Activated T-cell treated with anti-CD3 and anti-CD28 coated beads for 48 hours (primary cell): Measurements from ENCODE around the gene PFDN5.
"Not testable (repeated sequence)": the region's sequence is repeated elsewhere in the genome, so short reads cannot be mapped to it uniquely, and the experiment has no call there.

ENCODE experiments used
- DNase-seq: peaks from one replicate; pipeline ENCODE4 v3.0.0-alpha.2; 2020; ENCODE audit warnings: low read depth

Gene PFDN5

GRCh38 chr12:53327435-53328042, 32.2 kb downstream of the PFDN5 start:
- DNase-seq = no peak

DNA sequence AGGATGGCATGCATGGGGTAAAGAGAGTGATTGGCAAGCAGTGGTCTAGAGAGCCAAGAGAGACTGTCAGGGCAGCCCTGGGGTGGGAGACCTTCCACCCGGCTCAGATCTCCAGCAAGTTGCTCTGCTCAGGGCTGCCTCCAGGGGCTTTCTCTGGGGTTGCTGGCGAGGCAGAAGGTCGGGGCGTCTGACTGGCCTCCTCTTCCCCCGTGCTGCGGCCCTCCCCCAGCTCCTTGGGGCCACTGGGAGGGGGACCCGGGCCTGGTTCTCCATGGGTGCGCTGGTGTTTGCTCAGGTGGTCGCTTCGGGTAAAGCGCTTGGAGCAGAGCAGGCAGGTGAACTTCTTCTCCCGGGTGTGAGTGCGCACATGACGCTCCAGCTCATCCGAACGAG, 32.7 kb downstream of the PFDN5 start:
- DNase-seq = no peak

GRCh38 chr12:53330671-53331070, 35.3 kb downstream of the PFDN5 start:
- no peak for DNase-seq

DNA sequence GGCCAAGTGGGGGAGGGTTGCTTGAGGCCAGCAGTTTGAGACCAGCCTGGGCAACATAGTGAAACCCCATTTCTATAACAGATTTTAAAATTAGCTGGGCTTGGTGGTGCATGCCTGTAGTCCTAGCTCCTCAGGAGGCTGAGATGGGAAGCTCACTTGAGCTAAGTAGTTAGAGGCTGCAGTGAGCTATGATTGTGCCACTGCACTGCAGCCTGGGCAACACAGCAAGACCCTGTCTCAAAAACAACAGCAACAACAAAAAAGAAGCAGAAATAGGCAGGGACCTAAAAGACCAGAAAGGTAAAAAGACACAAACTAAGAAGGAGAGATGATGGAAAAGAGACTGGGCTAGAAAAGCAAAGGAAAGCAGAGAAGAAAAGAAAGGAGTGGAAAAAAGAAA, 37.0 kb downstream of the PFDN5 start:
- not testable (repeated sequence) for DNase-seq

DNA sequence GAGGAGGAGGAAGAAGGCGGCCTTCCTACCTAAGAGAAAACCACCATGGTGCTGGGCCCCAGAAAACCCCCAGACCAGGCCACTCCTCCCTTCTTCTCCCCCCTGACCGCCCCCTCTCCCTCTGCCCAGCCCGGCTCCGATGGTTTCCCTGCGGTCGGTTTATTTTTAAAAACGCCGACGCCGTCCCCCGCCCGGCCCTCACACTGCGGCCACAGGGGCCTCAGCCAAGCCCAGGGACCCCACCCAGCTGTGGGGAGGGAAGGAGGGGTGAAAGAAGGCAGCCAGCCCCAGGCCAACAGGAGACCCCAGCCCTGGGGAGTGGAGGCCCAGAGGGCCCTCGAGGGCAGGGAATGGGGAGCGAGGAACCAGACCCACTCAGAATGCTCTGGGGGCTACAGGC, 37.4 kb downstream of the PFDN5 start:
- no peak for DNase-seq

DNA sequence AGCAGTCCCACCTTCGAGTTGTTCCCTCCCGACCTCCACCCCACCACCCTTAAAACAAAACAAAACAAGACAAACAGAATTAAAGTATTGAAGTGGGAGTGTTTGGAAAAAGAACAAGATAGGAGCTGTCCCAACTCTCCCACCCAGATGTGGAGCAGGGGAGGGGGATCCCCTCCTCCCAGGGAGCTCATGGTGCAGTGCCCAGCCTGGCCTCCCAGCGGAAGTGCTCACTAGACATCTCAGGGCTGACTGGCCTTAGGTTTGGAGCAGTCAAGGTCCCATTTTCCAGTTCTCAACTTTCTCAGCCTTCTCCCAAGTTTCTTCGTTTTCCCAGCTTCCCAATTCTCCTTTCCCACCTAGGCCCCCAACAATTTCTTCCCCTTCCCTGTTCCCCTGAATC, 37.9 kb downstream of the PFDN5 start:
- no peak for DNase-seq

DNA sequence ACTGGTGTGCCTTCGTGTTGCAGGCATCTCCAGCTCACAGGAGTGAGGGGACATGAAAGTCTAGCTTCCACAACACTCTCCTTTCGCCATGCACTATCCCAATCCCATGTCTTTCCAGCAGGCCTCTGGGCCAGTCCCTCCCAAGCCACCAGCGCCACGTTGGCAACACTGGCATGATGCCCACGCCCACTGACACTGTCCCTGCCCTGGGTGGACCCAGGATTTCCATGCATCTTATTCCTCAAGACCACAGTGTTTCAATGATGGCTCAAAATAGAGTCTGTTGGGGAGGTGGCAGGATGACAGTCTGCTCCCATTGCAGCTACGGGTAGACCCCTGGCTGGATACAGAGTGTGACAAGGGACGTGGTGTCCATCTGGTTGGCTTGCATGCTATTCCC, 38.5 kb downstream of the PFDN5 start:
- DNase-seq = no peak

DNA sequence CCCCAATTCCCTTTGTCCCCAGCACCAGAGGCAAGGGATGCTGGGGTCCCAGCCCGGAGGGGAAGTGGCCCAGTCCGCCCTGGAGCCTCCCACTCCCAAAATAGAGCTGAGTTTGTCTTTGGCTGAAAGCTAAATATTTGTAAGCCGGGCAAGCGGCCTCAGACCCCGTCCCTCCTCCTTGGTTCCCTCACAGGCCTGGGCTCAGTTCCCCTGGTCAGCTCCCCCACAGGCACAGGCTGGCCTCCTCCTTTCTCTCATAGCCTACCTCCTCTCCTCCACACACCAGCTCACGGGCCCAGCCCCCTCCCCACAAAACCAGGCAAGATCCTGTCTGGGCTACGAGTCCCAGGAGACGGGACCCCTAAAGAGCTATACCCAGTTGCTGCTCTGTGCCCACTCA, 39.5 kb downstream of the PFDN5 start:
- no peak for DNase-seq

GRCh38 chr12:53336181-53336681, 40.9 kb downstream of the PFDN5 start, which contains the start of gene SP7:
Gene SP7, minus strand, starts transcription at chr12:53336354. Its CDS starts 708 bp downstream, at chr12:53335646.
- DNase-seq = no peak

DNA sequence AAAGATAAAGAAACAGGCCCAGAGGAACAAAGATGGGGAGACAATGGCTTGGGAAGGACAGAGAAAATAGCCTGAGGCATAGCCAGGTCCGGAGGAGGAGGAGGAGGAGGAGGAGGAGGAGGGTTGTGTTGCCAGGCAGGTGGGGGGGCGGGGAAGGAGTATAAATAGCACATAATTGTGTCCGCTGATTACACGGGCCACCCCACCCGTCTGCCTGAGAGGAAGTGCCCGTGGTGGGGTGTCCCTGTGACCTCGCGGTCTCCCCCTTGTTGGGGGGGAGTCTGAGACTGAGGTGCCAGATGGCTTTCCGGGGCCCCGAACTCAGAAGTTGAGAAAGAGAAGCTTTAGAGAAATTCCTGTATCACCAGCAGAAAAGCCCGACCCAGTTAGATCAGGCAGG, 42.7 kb downstream of the PFDN5 start:
- no peak for DNase-seq

DNA sequence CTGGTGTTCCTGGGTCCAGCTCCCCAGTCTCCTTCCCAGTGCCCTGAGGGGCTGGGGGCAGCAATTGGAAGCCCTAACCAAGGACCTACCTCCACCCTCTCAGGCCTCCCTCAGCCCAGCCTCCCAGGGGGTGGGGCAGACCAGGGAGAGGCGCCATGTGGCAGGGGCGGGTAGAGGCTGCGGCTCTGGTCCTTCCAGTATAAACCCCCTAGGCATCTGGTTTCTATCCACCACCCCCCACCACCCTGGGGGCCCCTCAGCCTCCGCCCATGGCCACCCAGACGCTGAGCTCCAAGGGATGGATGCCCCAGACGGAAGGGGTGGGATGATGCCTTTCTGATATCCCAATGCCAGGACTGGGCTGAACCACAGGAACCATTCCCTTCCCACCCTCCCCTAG, 43.6 kb downstream of the PFDN5 start:
- DNase-seq = no peak

- DNase-seq = no peak
Measured at GRCh38 chr12:53340398-53340797, 45.1 kb downstream of the PFDN5 start.

DNA sequence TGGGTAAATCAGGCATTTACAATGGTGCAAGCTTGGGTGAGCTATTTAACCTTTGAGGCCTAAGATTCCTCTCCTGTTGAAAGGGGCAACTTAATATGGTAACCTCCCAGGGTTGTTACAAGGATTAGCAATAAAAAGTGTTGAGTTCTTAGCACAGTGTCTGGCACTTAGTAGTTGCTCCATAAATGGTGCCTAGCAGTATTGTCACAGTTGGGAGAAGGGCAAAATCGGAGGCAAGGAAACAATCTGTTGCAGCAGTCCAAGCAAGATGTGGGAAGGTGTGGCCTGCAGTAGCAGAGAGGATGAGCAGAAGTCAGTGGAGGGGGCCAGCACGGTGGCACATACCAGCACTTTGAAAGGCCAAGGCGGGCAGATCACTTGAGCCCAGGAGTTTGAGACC, 48.1 kb downstream of the PFDN5 start:
- no peak for DNase-seq

GRCh38 chr12:53343969-53344368, 48.6 kb downstream of the PFDN5 start:
- no peak for DNase-seq

- no peak for DNase-seq
Measured at GRCh38 chr12:53344487-53344823, 49.1 kb downstream of the PFDN5 start.

GRCh38 chr12:53344824-53345485, 49.6 kb downstream of the PFDN5 start:
- DNase-seq = peak; percentile 70

DNA sequence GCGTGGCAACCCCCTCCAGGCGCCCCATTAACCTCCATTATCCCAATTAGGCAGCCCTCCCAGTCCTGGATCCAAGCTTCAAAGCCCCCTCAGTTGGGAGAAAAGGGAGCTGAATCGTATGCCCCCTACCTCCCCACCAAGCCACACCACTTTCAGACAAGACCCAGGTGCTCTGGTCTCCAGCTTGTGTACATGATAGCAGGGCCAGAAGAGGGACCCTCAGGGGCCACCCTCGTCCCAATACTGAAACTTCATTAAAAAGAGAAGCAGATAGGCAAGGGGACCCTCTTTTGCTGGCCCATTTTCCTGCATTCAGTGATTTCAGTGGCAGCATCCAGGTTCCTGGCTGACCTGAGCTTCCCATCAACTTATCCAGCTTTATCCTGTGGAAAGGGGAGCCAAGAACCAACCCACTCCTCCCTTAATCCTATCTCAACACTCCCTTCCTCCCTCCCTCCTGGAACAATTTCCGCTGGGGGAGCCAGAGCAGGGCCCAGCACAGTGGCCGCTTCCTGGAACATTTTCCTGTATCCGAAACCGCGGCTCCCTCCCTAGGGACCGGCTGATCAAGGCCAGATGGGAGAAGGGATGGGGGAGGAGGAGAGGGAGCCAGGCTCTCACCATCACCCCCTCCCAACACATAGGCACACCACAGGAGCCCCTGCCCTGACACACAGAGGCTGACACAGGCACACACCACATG, 50.3 kb downstream of the PFDN5 start:
- no peak for DNase-seq

DNA sequence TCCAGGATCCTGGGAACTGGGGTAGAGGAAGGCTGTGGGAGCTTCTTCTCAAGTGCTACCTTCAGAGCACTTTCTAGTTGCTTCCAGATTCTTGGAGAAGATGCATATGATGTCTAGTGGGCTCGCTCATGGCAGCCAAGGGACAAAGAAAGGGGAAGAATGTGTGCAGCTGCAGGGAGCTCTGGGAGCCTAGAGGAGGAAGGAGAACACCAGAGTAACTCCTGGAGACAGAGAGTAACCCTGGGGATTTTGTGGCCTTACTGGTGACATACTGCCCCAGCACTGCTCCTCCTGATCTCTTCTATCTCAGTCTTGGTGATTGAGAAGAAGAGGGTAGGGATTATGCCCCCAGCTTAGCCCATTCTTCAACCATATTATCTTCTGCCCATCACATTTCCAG, 51.1 kb downstream of the PFDN5 start:
- DNase-seq = no peak

DNA sequence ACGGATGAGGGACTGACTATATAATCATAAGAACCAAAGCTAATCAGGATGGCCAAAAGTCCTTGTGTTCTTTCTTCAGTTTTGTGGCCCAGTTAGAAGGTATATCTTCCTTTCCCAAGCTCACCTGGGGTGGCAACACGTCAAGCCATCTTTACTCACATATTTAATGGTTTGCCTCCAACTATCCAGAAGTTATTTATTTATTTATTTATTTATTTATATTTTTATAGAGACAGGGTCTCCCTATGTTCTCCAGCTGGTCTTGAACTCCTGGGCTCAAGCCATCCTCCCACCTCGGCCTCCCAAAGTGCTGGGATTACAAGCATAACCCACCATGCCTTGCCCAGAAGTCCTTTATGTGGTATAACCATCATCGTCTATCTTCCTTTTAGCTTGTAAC, 52.6 kb downstream of the PFDN5 start:
- DNase-seq = no peak
